ENCODE data around the gene SORL1-AS1.
"Not testable (repeated sequence)": the region's sequence is repeated elsewhere in the genome, so short reads cannot be mapped to it uniquely, and the experiment has no call there.

The SORL1-AS1 gene

GRCh38 chr11:121452609-121453150 lies at the start of gene SORL1-AS1:
TSS of gene SORL1-AS1 (minus strand) at chr11:121452967.
- DNase-seq = no peak

GRCh38 chr11:121500717-121501116 lies 48.0 kb upstream of the SORL1-AS1 start:
- no peak for DNase-seq

DNA sequence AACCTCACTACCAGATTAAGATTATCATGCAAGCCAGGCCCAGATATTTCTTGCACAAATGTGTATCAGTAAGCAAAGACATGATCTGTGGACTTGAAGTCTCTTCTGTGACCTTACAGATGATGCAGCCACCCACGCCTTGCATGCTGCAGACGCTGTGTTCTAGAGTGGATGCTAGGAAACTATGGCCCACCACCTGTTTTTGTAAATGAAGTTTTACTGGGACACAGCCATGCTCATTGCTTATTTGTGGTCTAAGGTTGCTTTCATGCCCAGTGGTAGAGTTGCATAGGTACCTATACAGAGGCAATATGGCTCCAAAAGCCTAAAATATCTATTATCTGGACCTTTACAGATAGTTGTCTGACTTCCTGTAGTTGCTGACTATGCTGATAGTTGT lies 47.5 kb upstream of the SORL1-AS1 start:
- no peak for DNase-seq

DNA sequence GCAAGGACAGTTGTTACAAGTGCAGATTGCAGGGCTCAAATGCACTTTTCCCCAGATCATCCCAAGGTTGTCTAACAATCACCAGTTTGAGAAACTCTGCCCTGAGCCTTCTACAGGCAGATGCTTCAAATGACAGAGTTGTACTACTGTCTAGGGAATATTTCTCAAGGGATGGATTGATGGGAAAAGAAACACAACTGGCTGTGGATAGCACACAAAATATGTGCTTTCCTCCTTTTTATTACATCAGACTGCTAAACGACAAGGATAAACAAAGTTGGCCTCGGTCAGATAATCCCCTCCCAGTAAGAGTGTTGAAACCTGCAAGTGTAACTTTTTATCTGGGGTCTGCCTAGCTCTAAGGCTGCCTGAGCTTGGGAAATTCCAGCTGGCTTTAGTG lies 46.6 kb upstream of the SORL1-AS1 start:
- no peak for DNase-seq

- DNase-seq = no peak
Observed at GRCh38 chr11:121497176-121497998, 44.6 kb upstream of the SORL1-AS1 start.

- DNase-seq = no peak
Observed at GRCh38 chr11:121494355-121495099, 41.8 kb upstream of the SORL1-AS1 start.

GRCh38 chr11:121489823-121490222 lies 37.1 kb upstream of the SORL1-AS1 start:
- no peak for DNase-seq

DNA sequence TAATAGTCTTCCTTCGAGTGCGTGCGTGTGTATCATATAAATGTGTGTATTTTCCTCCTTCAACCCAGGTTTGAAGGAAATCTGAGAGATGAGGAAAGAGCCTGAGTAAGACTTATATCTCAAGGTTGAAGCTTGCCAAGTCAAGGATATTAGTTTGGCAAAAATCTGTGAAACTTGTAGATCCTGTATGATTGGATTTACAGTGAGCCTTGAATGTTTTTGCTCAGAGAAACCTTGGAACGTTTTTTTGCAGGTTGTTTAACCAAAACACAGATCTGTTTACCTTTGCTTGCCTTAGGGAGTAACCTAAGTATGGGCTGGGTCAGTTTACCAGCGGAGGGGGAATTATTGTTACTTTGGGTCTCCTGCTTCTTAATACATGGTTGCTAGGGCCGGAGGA lies 35.9 kb upstream of the SORL1-AS1 start:
- no peak for DNase-seq

DNA sequence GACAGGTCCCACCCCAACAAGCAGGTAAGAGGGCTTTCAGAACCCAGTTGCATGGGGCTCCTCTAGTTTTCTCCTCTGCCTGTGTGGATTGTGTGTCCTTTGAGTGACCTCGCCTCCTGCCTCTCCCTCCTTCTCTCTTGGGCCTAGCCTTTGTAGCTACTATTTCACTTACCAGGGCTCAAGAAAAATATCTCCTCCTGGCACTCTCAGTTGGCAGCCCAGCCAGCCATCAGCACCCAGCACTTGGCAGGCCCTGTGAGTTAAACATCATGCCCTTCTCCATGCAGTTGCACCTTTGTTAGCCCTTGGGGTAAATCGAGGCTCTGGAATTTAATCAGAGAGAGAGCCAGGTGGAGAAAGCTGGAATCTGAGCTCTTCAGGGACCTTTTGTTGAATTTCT lies 35.4 kb upstream of the SORL1-AS1 start:
- DNase-seq = no peak

DNA sequence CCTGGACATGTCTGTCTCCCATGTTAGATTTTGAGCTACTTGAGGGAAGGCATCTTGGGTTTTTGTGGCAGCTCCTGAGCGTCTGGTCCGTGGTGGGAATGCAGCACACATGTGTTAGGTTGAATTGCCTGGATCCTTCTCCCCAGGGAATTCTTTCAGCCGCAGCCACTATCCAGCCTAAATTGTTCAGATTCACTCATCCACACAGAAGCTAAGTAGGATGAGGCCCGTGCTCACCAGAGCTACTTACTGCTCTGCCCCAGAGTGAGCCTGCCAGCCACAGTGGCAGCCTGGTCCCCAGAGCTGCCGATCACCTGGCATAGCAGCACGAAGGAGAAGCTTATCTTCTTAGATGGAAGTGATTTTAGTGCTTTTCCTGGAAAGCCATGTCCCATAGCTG lies 34.4 kb upstream of the SORL1-AS1 start:
- no peak for DNase-seq

GRCh38 chr11:121486054-121486453 lies 33.3 kb upstream of the SORL1-AS1 start:
- no peak for DNase-seq

DNA sequence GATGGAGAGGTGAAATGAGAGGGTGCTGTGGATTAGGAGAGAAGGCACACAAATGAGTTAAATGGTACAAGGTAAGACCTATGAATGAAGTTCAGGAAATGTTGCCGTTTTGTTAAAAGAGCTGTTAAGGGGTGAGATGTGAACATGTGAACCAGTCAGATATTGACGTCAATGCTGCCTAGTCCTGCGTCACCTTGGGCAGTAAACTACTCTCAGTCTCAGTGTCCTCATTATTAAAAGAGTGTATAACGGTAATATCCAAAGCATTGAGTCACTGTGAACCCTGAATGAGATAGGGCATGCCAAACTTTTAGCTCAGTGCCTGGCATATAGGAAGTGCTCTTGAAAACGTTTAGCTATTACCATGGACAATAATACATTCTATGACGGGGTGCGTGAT lies 32.4 kb upstream of the SORL1-AS1 start:
- no peak for DNase-seq

- DNase-seq = no peak
Observed at GRCh38 chr11:121483805-121484480, 31.2 kb upstream of the SORL1-AS1 start.

DNA sequence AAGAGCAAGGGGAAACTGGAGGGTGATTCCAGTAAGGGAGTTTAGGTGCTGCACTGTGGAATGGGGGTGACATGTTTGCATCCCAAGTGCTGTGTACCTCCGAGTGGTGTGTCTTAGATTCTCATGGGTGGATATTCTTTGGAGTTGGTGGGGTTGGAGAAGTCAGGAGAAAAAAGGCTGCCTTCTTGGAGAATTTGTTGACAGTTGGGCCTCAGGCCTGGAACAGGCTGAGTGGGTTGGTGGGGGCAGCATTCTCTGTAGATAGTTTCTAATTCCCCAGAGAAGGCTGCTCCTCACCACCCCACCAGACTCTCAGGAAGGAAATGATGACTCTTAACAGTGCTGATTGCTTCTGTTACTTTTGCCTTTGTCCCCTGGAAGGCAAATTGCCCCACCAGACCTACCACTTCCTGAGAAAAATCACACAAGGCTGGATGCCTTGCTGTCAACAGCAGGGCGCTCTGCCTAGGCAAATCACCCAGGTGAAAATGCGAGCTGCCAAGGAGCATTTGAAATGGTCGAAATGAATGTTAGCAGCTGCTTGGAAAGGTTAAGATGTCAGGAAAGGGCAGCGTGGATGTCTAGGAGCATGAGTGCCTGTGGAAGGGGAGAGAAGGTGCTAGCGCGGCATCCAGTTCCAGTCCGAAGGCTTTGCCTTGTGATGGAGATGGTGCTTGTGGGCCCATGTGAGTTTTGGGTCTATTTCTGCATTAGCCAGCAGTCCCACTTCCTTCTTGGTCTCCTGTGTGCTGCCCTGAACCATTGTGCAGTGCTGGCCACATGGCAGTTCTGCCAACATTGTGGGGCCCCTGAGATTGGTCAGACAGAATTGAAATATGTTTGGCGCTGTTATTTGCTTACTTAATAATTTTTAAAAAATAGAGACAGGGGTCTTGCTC lies 29.7 kb upstream of the SORL1-AS1 start:
- DNase-seq = no peak

- DNase-seq = not testable (repeated sequence)
Observed at GRCh38 chr11:121481484-121482230, 28.9 kb upstream of the SORL1-AS1 start.

- DNase-seq = no peak
Observed at GRCh38 chr11:121479698-121480238, 27.0 kb upstream of the SORL1-AS1 start.

- DNase-seq = no peak
Observed at GRCh38 chr11:121478895-121479697, 26.3 kb upstream of the SORL1-AS1 start.

DNA sequence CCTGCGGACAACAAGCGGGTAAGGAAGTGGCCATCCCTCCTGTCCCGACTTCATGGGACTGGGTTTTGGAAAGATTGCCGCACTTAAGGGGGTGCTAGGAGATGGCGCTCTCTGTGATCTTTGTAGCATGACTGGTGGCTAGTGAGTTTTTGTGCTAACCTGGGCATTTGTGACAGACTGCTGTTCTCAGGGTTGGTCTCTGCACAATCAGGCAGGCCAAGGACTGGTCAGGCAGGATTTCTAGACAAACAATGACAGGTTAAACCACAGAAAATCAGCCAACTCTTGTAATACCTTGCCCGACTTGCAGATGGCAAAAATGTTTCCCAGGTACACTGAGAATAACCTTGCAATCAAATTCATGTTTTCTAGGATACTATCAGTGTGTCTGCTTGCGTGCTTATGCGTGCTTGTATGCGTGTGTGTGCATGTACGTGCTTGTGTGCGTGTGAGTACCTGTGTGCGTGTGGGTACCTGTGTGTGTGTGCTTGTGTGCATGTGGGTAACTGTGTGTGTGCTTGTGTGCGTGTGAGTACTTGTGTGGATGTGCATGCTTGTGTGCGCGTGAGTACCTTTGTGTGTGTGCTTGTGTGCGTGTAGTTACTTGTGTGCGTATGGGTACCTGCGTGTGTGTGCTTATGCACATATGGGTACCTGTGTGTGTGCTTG lies 25.6 kb upstream of the SORL1-AS1 start:
- no peak for DNase-seq

DNA sequence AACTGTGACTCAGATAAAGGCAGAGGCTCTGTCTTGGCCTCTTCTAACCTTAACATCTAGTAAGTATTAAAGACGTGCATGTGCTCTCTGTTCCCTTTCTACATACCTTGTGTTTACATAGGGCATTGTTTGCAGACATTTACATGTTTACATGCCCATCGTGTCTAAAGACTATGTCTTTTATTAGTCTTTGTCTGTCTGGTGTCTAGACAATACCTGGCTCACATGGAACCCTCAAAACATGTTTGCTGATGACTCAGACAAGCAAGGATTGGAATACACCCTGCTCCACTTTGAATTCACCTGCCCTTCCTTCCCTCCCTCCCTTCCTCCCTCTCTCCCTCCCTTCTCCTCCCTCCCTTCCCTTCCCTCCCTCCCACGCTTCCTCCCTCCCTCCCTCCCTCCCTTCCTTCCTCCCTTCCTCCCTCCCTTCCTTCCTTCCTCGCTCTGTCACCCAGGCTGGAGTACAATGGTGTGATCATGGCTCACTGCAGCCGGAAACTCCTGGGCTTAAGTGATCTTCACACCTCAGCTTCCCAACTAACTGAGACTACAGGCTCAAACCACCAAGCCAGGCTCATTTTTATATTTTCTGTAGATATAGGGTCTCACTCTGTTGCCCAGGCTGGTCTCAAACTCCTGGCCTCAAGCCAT lies 23.7 kb upstream of the SORL1-AS1 start:
- no peak for DNase-seq

Data from NCI-H1092 (cell line).